ENCODE results near the gene PODNL1.

DNA sequence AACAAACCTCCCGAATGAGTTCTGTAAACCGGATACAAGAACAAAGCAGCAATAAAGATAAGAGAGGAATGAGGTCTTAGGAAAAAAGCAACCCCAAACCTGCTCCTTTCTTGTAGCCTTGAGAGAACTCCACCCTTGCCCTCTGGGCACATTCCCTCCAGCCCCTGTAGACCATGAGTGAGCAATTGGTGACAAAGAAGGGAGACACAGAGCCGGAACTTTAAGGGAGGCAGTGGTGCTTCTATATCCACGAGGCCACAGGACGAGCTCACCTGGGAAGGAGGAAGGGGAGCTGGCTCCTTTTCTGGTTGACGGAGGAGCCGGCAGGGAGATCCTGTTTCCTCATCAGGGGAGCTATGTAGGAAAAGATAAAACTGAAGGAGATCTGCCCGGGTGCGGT lies 45.3 kb downstream of the PODNL1 start:
- TF ChIP-seq POLR2AphosphoS5 (IDR thresholded peaks at IDR 0.05; ENCODE audit: low read depth, low read length), result no peak
- TF ChIP-seq POLR2A (IDR thresholded peaks at IDR 0.05; ENCODE audit: low read depth, low read length), result no peak
